T47D (cell line): ENCODE measurements around the gene LRRC52.

Experiments
- DNase-seq, 2 experiments: peaks; one replicate each; pipeline versions ENCODE4 v3.0.0 to v3.0.0-alpha.2; 2011 to 2012; ENCODE audit warnings: low read depth in 1 of 2, low spot score in 1 of 2
- JUND ChIP-seq: IDR thresholded peaks from 2 replicates; pipeline ENCODE4 v1.6.1; 2012; ENCODE audit warnings: low read depth
- in situ Hi-C: cut with HindIII; loops from 2 replicates; pipeline ENCODE4 v1.10.0; 2016; ENCODE audit warnings: low sequenced_read_pairs, low pct_unique_long_range_greater_than_20kb

Gene LRRC52

DNA sequence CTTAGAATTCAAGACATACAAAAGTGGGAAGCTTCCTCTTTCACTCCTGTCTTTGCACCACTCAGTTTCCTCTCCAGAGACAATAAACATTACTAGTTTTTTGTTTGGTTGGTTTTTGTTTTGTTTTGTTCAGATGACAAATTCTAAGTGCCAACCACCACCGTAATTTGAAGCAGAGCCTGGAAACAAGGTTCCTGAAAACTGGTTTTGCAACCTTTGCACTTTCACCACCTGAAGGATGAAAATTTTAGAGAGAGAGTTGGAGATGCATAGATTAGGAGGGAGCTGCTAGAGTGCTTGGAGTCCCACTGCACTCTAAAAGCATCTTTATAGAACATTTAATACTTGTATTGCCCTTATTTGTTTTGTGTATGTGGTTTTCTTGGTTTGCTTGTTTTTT is 67.1 kb downstream of the LRRC52 start:
- peak in 1 of 2 experiments; percentile 71 for DNase-seq
- in situ Hi-C loops, result no loop called here
- TF ChIP-seq JUND, result no peak

DNA sequence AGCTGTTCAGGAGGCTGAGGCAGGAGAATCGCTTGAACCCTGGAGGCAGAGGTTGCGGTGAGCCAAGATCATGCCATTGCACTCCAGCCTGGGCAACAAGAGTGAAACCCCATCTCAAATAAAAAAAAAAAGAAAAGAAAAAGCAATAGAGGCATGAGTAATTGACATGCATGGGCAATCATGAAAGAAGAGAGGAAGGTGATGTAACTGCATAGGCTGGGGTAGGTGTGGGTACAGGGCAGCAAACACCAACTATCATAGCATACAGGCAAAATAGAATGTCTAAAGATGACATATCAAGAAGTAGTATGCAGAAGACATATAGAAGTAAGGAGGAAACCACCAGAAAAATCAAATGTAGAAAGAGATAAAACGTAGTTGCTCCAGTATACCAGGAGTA is 68.3 kb downstream of the LRRC52 start:
- TF ChIP-seq JUND, result no peak
- no peak for DNase-seq
- in situ Hi-C loops, result no loop called here
